ENCODE results near the gene PRKCZ. TPM values are rescaled to one million over a fixed set of nuclear protein-coding genes. Genes with fewer than 3 reads are reported as not detected.

PRKCZ gene
- polyA plus RNA-seq, 2 donors: 21.2 to 34.3 TPM

GRCh38 chr1:2079396-2080085, 29.3 kb downstream of the PRKCZ start:
- Histone ChIP-seq H3K4me3 (ENCODE audit: low read depth in 1 of 2, low read length in 2 of 2) (no peak overlapping the region), H3K9me3 (ENCODE audit: control insufficient read depth in 2 of 2, insufficient read depth in 1 of 2, low read depth in 1 of 2, low read length in 1 of 2) (peaks cover 8 to 25% of the 10 kb centered on the region in 2 donors), H3K27ac (ENCODE audit: low read depth in 2 of 2, low read length in 1 of 2) (no peak overlapping the region), H3K36me3 (ENCODE audit: control insufficient read depth in 2 of 2, insufficient read depth in 2 of 2, low read length in 1 of 2) (peaks cover 0 to 18% of the 10 kb centered on the region in 2 donors), H3K4me1 (ENCODE audit: control insufficient read depth in 2 of 2, insufficient read depth in 2 of 2, low read length in 1 of 2) (no peaks in the 10 kb centered on the region), H3K27me3 (ENCODE audit: control insufficient read depth in 1 of 2, insufficient read depth in 2 of 2, low read length in 2 of 2) (no peaks in the 10 kb centered on the region)
- 96 to 97% methylated on average over 28 of the region's 28 CpGs for WGBS, 2 donors

GRCh38 chr1:2080140-2080539, 29.9 kb downstream of the PRKCZ start:
- WGBS, 2 donors: 95 to 96% methylated on average over 16 of the region's 16 CpGs
- Histone ChIP-seq H3K4me3 (ENCODE audit: low read depth in 1 of 2, low read length in 2 of 2) (no peak overlapping the region), H3K27me3 (ENCODE audit: control insufficient read depth in 1 of 2, insufficient read depth in 2 of 2, low read length in 2 of 2) (no peaks in the 10 kb centered on the region), H3K27ac (ENCODE audit: low read depth in 2 of 2, low read length in 1 of 2) (no peak overlapping the region), H3K36me3 (ENCODE audit: control insufficient read depth in 2 of 2, insufficient read depth in 2 of 2, low read length in 1 of 2) (peaks cover 0 to 16% of the 10 kb centered on the region in 2 donors), H3K9me3 (ENCODE audit: control insufficient read depth in 2 of 2, insufficient read depth in 1 of 2, low read depth in 1 of 2, low read length in 1 of 2) (peaks cover 8 to 25% of the 10 kb centered on the region in 2 donors), H3K4me1 (ENCODE audit: control insufficient read depth in 2 of 2, insufficient read depth in 2 of 2, low read length in 1 of 2) (no peaks in the 10 kb centered on the region)

GRCh38 chr1:2080884-2081283, 30.7 kb downstream of the PRKCZ start:
- Histone ChIP-seq H3K27ac (ENCODE audit: low read depth in 2 of 2, low read length in 1 of 2) (no peak overlapping the region), H3K4me1 (ENCODE audit: control insufficient read depth in 2 of 2, insufficient read depth in 2 of 2, low read length in 1 of 2) (no peaks in the 10 kb centered on the region), H3K36me3 (ENCODE audit: control insufficient read depth in 2 of 2, insufficient read depth in 2 of 2, low read length in 1 of 2) (peaks cover 0 to 11% of the 10 kb centered on the region in 2 donors), H3K4me3 (ENCODE audit: low read depth in 1 of 2, low read length in 2 of 2) (no peak overlapping the region), H3K9me3 (ENCODE audit: control insufficient read depth in 2 of 2, insufficient read depth in 1 of 2, low read depth in 1 of 2, low read length in 1 of 2) (peaks cover 6 to 21% of the 10 kb centered on the region in 2 donors), H3K27me3 (ENCODE audit: control insufficient read depth in 1 of 2, insufficient read depth in 2 of 2, low read length in 2 of 2) (no peaks in the 10 kb centered on the region)
- 96 to 97% methylated on average over 20 of the region's 20 CpGs for WGBS, 2 donors

GRCh38 chr1:2081326-2081885, 31.2 kb downstream of the PRKCZ start:
- Histone ChIP-seq H3K27me3 (ENCODE audit: control insufficient read depth in 1 of 2, insufficient read depth in 2 of 2, low read length in 2 of 2) (no peaks in the 10 kb centered on the region), H3K27ac (ENCODE audit: low read depth in 2 of 2, low read length in 1 of 2) (no peak overlapping the region), H3K4me1 (ENCODE audit: control insufficient read depth in 2 of 2, insufficient read depth in 2 of 2, low read length in 1 of 2) (no peaks in the 10 kb centered on the region), H3K4me3 (ENCODE audit: low read depth in 1 of 2, low read length in 2 of 2) (no peak overlapping the region), H3K9me3 (ENCODE audit: control insufficient read depth in 2 of 2, insufficient read depth in 1 of 2, low read depth in 1 of 2, low read length in 1 of 2) (peaks cover 6 to 19% of the 10 kb centered on the region in 2 donors), H3K36me3 (ENCODE audit: control insufficient read depth in 2 of 2, insufficient read depth in 2 of 2, low read length in 1 of 2) (peaks cover 0 to 10% of the 10 kb centered on the region in 2 donors)
- WGBS, 2 donors: 94% methylated on average over 18 to 20 of the region's 20 CpGs

GRCh38 chr1:2082064-2082463, 31.9 kb downstream of the PRKCZ start:
- H3K27me3 ChIP-seq (ENCODE audit: control insufficient read depth in 1 of 2, insufficient read depth in 2 of 2, low read length in 2 of 2): no peaks in the 10 kb centered on the region
- peaks cover 6 to 14% of the 10 kb centered on the region in 2 donors for H3K9me3 ChIP-seq (ENCODE audit: control insufficient read depth in 2 of 2, insufficient read depth in 1 of 2, low read depth in 1 of 2, low read length in 1 of 2)
- H3K4me1 ChIP-seq (ENCODE audit: control insufficient read depth in 2 of 2, insufficient read depth in 2 of 2, low read length in 1 of 2): no peaks in the 10 kb centered on the region
- whole genome bisulfite sequencing, 2 donors: 87 to 92% methylated on average over 22 of the region's 22 CpGs
- no peak overlapping the region for H3K4me3 ChIP-seq (ENCODE audit: low read depth in 1 of 2, low read length in 2 of 2)
- no peak overlapping the region for H3K27ac ChIP-seq (ENCODE audit: low read depth in 2 of 2, low read length in 1 of 2)
- H3K36me3 ChIP-seq (ENCODE audit: control insufficient read depth in 2 of 2, insufficient read depth in 2 of 2, low read length in 1 of 2): peaks cover 0 to 10% of the 10 kb centered on the region in 2 donors

GRCh38 chr1:2083666-2084065, 33.5 kb downstream of the PRKCZ start:
- H3K27me3 ChIP-seq (ENCODE audit: control insufficient read depth in 1 of 2, insufficient read depth in 2 of 2, low read length in 2 of 2): no peaks in the 10 kb centered on the region
- peaks cover 0 to 13% of the 10 kb centered on the region in 2 donors for H3K36me3 ChIP-seq (ENCODE audit: control insufficient read depth in 2 of 2, insufficient read depth in 2 of 2, low read length in 1 of 2)
- H3K27ac ChIP-seq (ENCODE audit: low read depth in 2 of 2, low read length in 1 of 2): no peak overlapping the region
- 90 to 92% methylated on average over 18 of the region's 18 CpGs for WGBS, 2 donors
- no peaks in the 10 kb centered on the region for H3K4me1 ChIP-seq (ENCODE audit: control insufficient read depth in 2 of 2, insufficient read depth in 2 of 2, low read length in 1 of 2)
- no peak overlapping the region for H3K4me3 ChIP-seq (ENCODE audit: low read depth in 1 of 2, low read length in 2 of 2)
- peaks cover 2 to 8% of the 10 kb centered on the region in 2 donors for H3K9me3 ChIP-seq (ENCODE audit: control insufficient read depth in 2 of 2, insufficient read depth in 1 of 2, low read depth in 1 of 2, low read length in 1 of 2)

GRCh38 chr1:2084306-2084705, 34.1 kb downstream of the PRKCZ start:
- 92 to 95% methylated on average over 20 of the region's 20 CpGs for WGBS, 2 donors
- Histone ChIP-seq H3K27ac (ENCODE audit: low read depth in 2 of 2, low read length in 1 of 2) (no peak overlapping the region), H3K4me1 (ENCODE audit: control insufficient read depth in 2 of 2, insufficient read depth in 2 of 2, low read length in 1 of 2) (no peaks in the 10 kb centered on the region), H3K27me3 (ENCODE audit: control insufficient read depth in 1 of 2, insufficient read depth in 2 of 2, low read length in 2 of 2) (no peaks in the 10 kb centered on the region), H3K36me3 (ENCODE audit: control insufficient read depth in 2 of 2, insufficient read depth in 2 of 2, low read length in 1 of 2) (peaks cover 0 to 10% of the 10 kb centered on the region in 2 donors), H3K4me3 (ENCODE audit: low read depth in 1 of 2, low read length in 2 of 2) (no peak overlapping the region), H3K9me3 (ENCODE audit: control insufficient read depth in 2 of 2, insufficient read depth in 1 of 2, low read depth in 1 of 2, low read length in 1 of 2) (peaks cover 2 to 4% of the 10 kb centered on the region in 2 donors)

- Histone ChIP-seq H3K9me3 (ENCODE audit: control insufficient read depth in 2 of 2, insufficient read depth in 1 of 2, low read depth in 1 of 2, low read length in 1 of 2) (peaks cover 0 to 2% of the 10 kb centered on the region in 2 donors), H3K27me3 (ENCODE audit: control insufficient read depth in 1 of 2, insufficient read depth in 2 of 2, low read length in 2 of 2) (peaks cover 0 to 2% of the 10 kb centered on the region in 2 donors), H3K4me1 (ENCODE audit: control insufficient read depth in 2 of 2, insufficient read depth in 2 of 2, low read length in 1 of 2) (no peaks in the 10 kb centered on the region), H3K36me3 (ENCODE audit: control insufficient read depth in 2 of 2, insufficient read depth in 2 of 2, low read length in 1 of 2) (peaks cover 0 to 11% of the 10 kb centered on the region in 2 donors), H3K27ac (ENCODE audit: low read depth in 2 of 2, low read length in 1 of 2) (no peak overlapping the region), H3K4me3 (ENCODE audit: low read depth in 1 of 2, low read length in 2 of 2) (no peak overlapping the region)
- 87 to 89% methylated on average over 17 of the region's 17 CpGs for WGBS, 2 donors
Measured at GRCh38 chr1:2085080-2085479, 34.9 kb downstream of the PRKCZ start.

- H3K36me3 ChIP-seq (ENCODE audit: control insufficient read depth in 2 of 2, insufficient read depth in 2 of 2, low read length in 1 of 2): peaks cover 0 to 9% of the 10 kb centered on the region in 2 donors
- H3K9me3 ChIP-seq (ENCODE audit: control insufficient read depth in 2 of 2, insufficient read depth in 1 of 2, low read depth in 1 of 2, low read length in 1 of 2): no peaks in the 10 kb centered on the region
- WGBS, 2 donors: 93 to 94% methylated on average over 26 of the region's 26 CpGs
- H3K4me3 ChIP-seq (ENCODE audit: low read depth in 1 of 2, low read length in 2 of 2): no peak overlapping the region
- H3K27ac ChIP-seq (ENCODE audit: low read depth in 2 of 2, low read length in 1 of 2): no peak overlapping the region
- H3K4me1 ChIP-seq (ENCODE audit: control insufficient read depth in 2 of 2, insufficient read depth in 2 of 2, low read length in 1 of 2): no peaks in the 10 kb centered on the region
- peaks cover 0 to 2% of the 10 kb centered on the region in 2 donors for H3K27me3 ChIP-seq (ENCODE audit: control insufficient read depth in 1 of 2, insufficient read depth in 2 of 2, low read length in 2 of 2)
Measured at GRCh38 chr1:2086446-2087078, 36.4 kb downstream of the PRKCZ start.

All from esophagus (tissue), 2 donors.